Amygdala (tissue), 56 donors: Measurements from ENCODE around the gene KCTD14.

Experiments
- DNase-seq, 56 donors: peaks; one replicate each; lab custom pipeline; 2025; lab: John Stamatoyannopoulos, UW

The KCTD14 gene

GRCh38 chr11:77967753-77968152, 55.3 kb downstream of the KCTD14 start:
- no peak for DNase-seq

DNA sequence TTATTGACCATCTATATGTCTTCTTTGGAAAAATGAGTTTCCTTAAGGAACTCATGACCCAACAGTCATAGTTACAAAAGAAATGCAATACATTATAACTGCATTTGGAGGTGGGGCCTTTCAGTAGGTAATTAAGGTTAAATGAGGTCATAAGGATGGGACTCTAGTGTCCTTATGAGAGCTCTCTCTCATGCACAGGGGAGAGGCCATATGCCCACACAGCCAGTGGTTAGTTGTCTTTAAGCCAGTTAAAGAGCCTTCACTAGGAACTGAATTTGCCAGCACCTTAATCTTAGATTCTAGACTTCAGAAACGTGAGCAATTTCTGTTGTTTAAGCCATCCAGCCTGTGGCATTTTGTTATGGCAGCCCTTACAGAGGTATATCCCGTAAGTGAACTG, 56.0 kb downstream of the KCTD14 start:
- DNase-seq, result no peak

- DNase-seq, result no peak
Measured at GRCh38 chr11:77966338-77966737, 56.7 kb downstream of the KCTD14 start.
